Measurements from ENCODE around the gene DSTN. TPM values are rescaled to one million over a fixed set of nuclear protein-coding genes. Genes with fewer than 3 reads are reported as not detected.

Gene DSTN
- total RNA-seq, 4 donors from 2014 or later = 166 to 322 (median 242) TPM

- 26 to 39% methylated on average over 10 of the region's 10 CpGs for WGBS, 2 donors
- Histone ChIP-seq H3K4me3 (no peak overlapping the region), H3K4me1 (peaks cover 0 to 93% (median 58%) of the 10 kb centered on the region in 4 donors), H3K36me3 (no peaks in the 10 kb centered on the region), H3K27ac (peak overlapping the region in 3 of 4 donors; percentile 10 to 79 (median 70)), H3K27me3 (no peaks in the 10 kb centered on the region), H3K9me3 (no peaks in the 10 kb centered on the region)
- DNase-seq (ENCODE audit: low spot score in 2 of 2) = no peak
- TF ChIP-seq EP300 (IDR thresholded peaks at IDR 0.05) = peak in 1 of 2 donors; percentile 13
- no peak for TF ChIP-seq POLR2A (IDR thresholded peaks at IDR 0.05)
Measured at GRCh38 chr20:17648315-17648646, 78.4 kb downstream of the DSTN start.

- Histone ChIP-seq H3K27ac (peak overlapping the region; percentile 4 to 79 (median 40)), H3K27me3 (no peaks in the 10 kb centered on the region), H3K4me3 (no peak overlapping the region), H3K9me3 (no peaks in the 10 kb centered on the region), H3K4me1 (peaks cover 0 to 88% (median 58%) of the 10 kb centered on the region in 4 donors), H3K36me3 (peaks cover 0 to 2% (median 0%) of the 10 kb centered on the region in 3 donors)
- 44 to 45% methylated on average over 18 to 20 of the region's 20 CpGs for WGBS, 2 donors
- TF ChIP-seq CTCF (IDR thresholded peaks at IDR 0.05) = peak in 3 of 5 experiments; percentile 10 to 33 (median 13)
- no peak for TF ChIP-seq EP300 (IDR thresholded peaks at IDR 0.05)
- DNase-seq (ENCODE audit: low spot score in 2 of 2) = no peak
Measured at GRCh38 chr20:17648791-17649730, 79.2 kb downstream of the DSTN start.

GRCh38 chr20:17650301-17651128 is 80.6 kb downstream of the DSTN start:
- 33 to 37% methylated on average over 12 of the region's 12 CpGs for WGBS, 2 donors
- peak overlapping the region; percentile 20 to 79 (median 49) for H3K27ac ChIP-seq

GRCh38 chr20:17651129-17651759 is 81.4 kb downstream of the DSTN start:
- H3K4me3 ChIP-seq = no peak overlapping the region
- no peaks in the 10 kb centered on the region for H3K9me3 ChIP-seq
- peaks cover 0 to 86% (median 52%) of the 10 kb centered on the region in 4 donors for H3K4me1 ChIP-seq
- DNase-seq (ENCODE audit: low spot score in 2 of 2) = no peak
- TF ChIP-seq EP300 (IDR thresholded peaks at IDR 0.05) (no peak), POLR2A (IDR thresholded peaks at IDR 0.05) (no peak), CTCF (IDR thresholded peaks at IDR 0.05) (no peak)
- no peaks in the 10 kb centered on the region for H3K27me3 ChIP-seq
- H3K36me3 ChIP-seq = peaks cover 0 to 9% (median 0%) of the 10 kb centered on the region in 3 donors
- WGBS, 2 donors = 46 to 50% methylated on average over 11 of the region's 11 CpGs
- H3K27ac ChIP-seq = peak overlapping the region in 3 of 4 donors; percentile 28 to 79 (median 70)

More at GRCh38 chr20:17650301-17651128, 80.6 kb downstream of the DSTN start:
- Histone ChIP-seq H3K9me3 (no peaks in the 10 kb centered on the region), H3K4me3 (no peak overlapping the region), H3K4me1 (peaks cover 0 to 88% (median 55%) of the 10 kb centered on the region in 4 donors), H3K27me3 (no peaks in the 10 kb centered on the region), H3K36me3 (peaks cover 0 to 9% (median 0%) of the 10 kb centered on the region in 3 donors)
- no peak for DNase-seq (ENCODE audit: low spot score in 2 of 2)
- TF ChIP-seq CTCF (IDR thresholded peaks at IDR 0.05) = no peak
- no peak for TF ChIP-seq POLR2A (IDR thresholded peaks at IDR 0.05)
- TF ChIP-seq EP300 (IDR thresholded peaks at IDR 0.05) = no peak

- 82 to 96% methylated on average over 2 of the region's 2 CpGs for WGBS, 2 donors
- no peak for DNase-seq (ENCODE audit: low spot score in 2 of 2)
- Histone ChIP-seq H3K4me1 (peaks cover 0 to 80% (median 49%) of the 10 kb centered on the region in 4 donors), H3K4me3 (no peak overlapping the region), H3K36me3 (peaks cover 0 to 9% (median 0%) of the 10 kb centered on the region in 3 donors), H3K9me3 (no peaks in the 10 kb centered on the region), H3K27ac (peak overlapping the region in 1 of 4 donors; percentile 70), H3K27me3 (no peaks in the 10 kb centered on the region)
- TF ChIP-seq CTCF (IDR thresholded peaks at IDR 0.05) (no peak), POLR2A (IDR thresholded peaks at IDR 0.05) (no peak), EP300 (IDR thresholded peaks at IDR 0.05) (no peak)
Measured at GRCh38 chr20:17651760-17652388, 82.0 kb downstream of the DSTN start.

Measured in tibial nerve (tissue), 4 donors.